SK-N-SH (cell line): Measurements from ENCODE around the gene SLF2. TPM values are rescaled to one million over a fixed set of nuclear protein-coding genes. Genes with fewer than 3 reads are reported as not detected.

ENCODE experiments used
- CTCF ChIA-PET: fragments of 300-600, 350-600 bp; formaldehyde crosslinking; extraction: SDS; loops from one replicate; lab custom pipeline; 2021; lab: Yijun Ruan, JAX
- POLR2A ChIA-PET: fragments of 350-600 bp; sonication (Branson Sonifier 250); formaldehyde crosslinking; extraction: SDS; loops from one replicate; lab custom pipeline; 2020; ENCODE audit warnings: antibody characterized with exemption, inconsistent platforms; lab: Yijun Ruan, JAX
- DNase-seq: peaks from one replicate; pipeline ENCODE4 v3.0.0; 2012
- H2AFZ ChIP-seq: fragments of 200-600 bp; sonication (generic); 2 replicates; pipeline ENCODE4 v1.8.1; 2016; ENCODE audit warnings: antibody characterized with exemption, mild to moderate bottlenecking, low read depth
- H3F3A ChIP-seq: fragments of 200-600 bp; sonication (generic); replicated peaks from 2 replicates; pipeline ENCODE3; 2016; ENCODE audit warnings: antibody characterized with exemption, mild to moderate bottlenecking; ENCODE audit not compliant: insufficient read depth
- H3K27ac ChIP-seq, 2 experiments: fragments of 200-500 bp in 1 of 2; fragments of 200-600 bp in 1 of 2; sonication (Bioruptor generic) in 1 of 2; sonication (generic), shearing (Covaris generic) in 1 of 2; 2 replicates each; pipeline versions ENCODE4 v1.5.1 to v1.6.1; 2014 to 2016; ENCODE audit warnings: low read depth in 2 of 2, inconsistent platforms in 1 of 2, low read length in 1 of 2, mild to moderate bottlenecking in 1 of 2, mixed read lengths in 1 of 2
- H3K27me3 ChIP-seq: fragments of 200-600 bp; sonication (generic), shearing (Covaris generic); 2 replicates; pipeline ENCODE4 v1.6.1; 2016; ENCODE audit warnings: mixed run types; ENCODE audit not compliant: insufficient read depth
- H3K36me3 ChIP-seq, 2 experiments: fragments of 200-500 bp in 1 of 2; fragments of 200-600 bp in 1 of 2; sonication (Bioruptor generic) in 1 of 2; sonication (generic) in 1 of 2; replicated peaks in 1 of 2; 2 replicates each; pipeline versions ENCODE3 to v1.5.1; 2014 to 2016; ENCODE audit warnings: low read length in 1 of 2, mild to moderate bottlenecking in 1 of 2; ENCODE audit not compliant: insufficient read depth in 2 of 2, control insufficient read depth in 1 of 2
- H3K4me1 ChIP-seq, 2 experiments: fragments of 200-500 bp in 1 of 2; fragments of 200-600 bp in 1 of 2; sonication (Bioruptor generic) in 1 of 2; sonication (generic), shearing (Covaris generic) in 1 of 2; 2 replicates each; pipeline versions ENCODE4 v1.5.1 to v1.6.1; 2014 to 2016; ENCODE audit warnings: low read depth in 1 of 2, low read length in 1 of 2, mixed run types in 1 of 2; ENCODE audit not compliant: insufficient read depth in 2 of 2, control insufficient read depth in 1 of 2
- H3K4me2 ChIP-seq: fragments of 200-600 bp; sonication (generic), shearing (Covaris generic); 2 replicates; pipeline ENCODE4 v1.6.1; 2017; ENCODE audit warnings: mixed run types
- H3K4me3 ChIP-seq, 2 experiments: fragments of 200-500 bp in 1 of 2; fragments of 200-600 bp in 1 of 2; sonication (Bioruptor generic) in 1 of 2; sonication (generic), shearing (Covaris generic) in 1 of 2; 2 replicates each; pipeline versions ENCODE4 v1.5.1 to v1.8.1; 2014 to 2016; ENCODE audit warnings: low read depth in 2 of 2, inconsistent platforms in 1 of 2, low read length in 1 of 2, mild to moderate bottlenecking in 1 of 2, mixed read lengths in 1 of 2, moderate library complexity in 1 of 2
- H3K79me2 ChIP-seq: fragments of 200-600 bp; sonication (generic); 2 replicates; pipeline ENCODE4 v1.8.1; 2017; ENCODE audit warnings: mild to moderate bottlenecking; ENCODE audit not compliant: insufficient read depth
- H3K9ac ChIP-seq: fragments of 200-600 bp; sonication (generic); 2 replicates; pipeline ENCODE4 v1.6.1; 2017; ENCODE audit warnings: mixed run types
- H3K9me2 ChIP-seq: fragments of 200-600 bp; sonication (generic); 2 replicates; pipeline ENCODE4 v1.6.1; 2017; ENCODE audit warnings: mixed run types
- H3K9me3 ChIP-seq: fragments of 200-600 bp; sonication (generic); 2 replicates; pipeline ENCODE4 v1.6.1; 2017; ENCODE audit warnings: mixed run types, mild to moderate bottlenecking, moderate library complexity
- H4K20me1 ChIP-seq: fragments of 200-600 bp; sonication (generic); 2 replicates; pipeline ENCODE4 v1.6.1; 2017; ENCODE audit warnings: mild to moderate bottlenecking, mixed run types; ENCODE audit not compliant: insufficient read depth
- ELF1 ChIP-seq: IDR thresholded peaks from 2 replicates; pipeline ENCODE4 v1.4.0; 2012
- EZH2phosphoT487 ChIP-seq: fragments of 200-600 bp; sonication (generic); IDR thresholded peaks from 2 replicates; pipeline ENCODE4 v1.6.1; 2017; ENCODE audit warnings: low read depth, mixed run types, mild to moderate bottlenecking, antibody characterized with exemption, moderate library complexity, borderline replicate concordance
- GATA2 ChIP-seq: sonication (generic); formaldehyde crosslinking; IDR thresholded peaks from 2 replicates; pipeline ENCODE4 v1.5.0; 2020; ENCODE audit warnings: mild to moderate bottlenecking, missing genetic modification reagents
- NFIC ChIP-seq: IDR thresholded peaks from 2 replicates; pipeline ENCODE4 v1.4.0; 2012; ENCODE audit warnings: borderline replicate concordance
- POLR2AphosphoS5 ChIP-seq: IDR thresholded peaks from 2 replicates; pipeline ENCODE4 v1.6.1; 2012; ENCODE audit warnings: low read depth, low read length
- RAD21 ChIP-seq: IDR thresholded peaks from 2 replicates; pipeline ENCODE4 v1.6.1; 2012; ENCODE audit warnings: mild to moderate bottlenecking, low read length
- RCOR1 ChIP-seq: fragments of 150-350 bp; IDR thresholded peaks from 2 replicates; pipeline ENCODE4 v1.6.1; 2017; ENCODE audit warnings: antibody characterized with exemption, low read length
- RFX5 ChIP-seq: IDR thresholded peaks from 2 replicates; pipeline ENCODE4 v1.6.1; 2012; ENCODE audit warnings: mild to moderate bottlenecking, improper control_type of control experiment, low read length
- RXRA ChIP-seq: IDR thresholded peaks from 2 replicates; pipeline ENCODE4 v1.4.0; 2012; ENCODE audit warnings: low read depth, mild to moderate bottlenecking, borderline replicate concordance
- TCF12 ChIP-seq: IDR thresholded peaks from 2 replicates; pipeline ENCODE4 v1.4.0; 2012
- YY1 ChIP-seq: IDR thresholded peaks from 2 replicates; pipeline ENCODE4 v1.4.0; 2012; ENCODE audit warnings: low read depth, mild to moderate bottlenecking
- WGBS: methylation state at CpG from one replicate; pipeline ENCODE4 v1.1.6; 2017; ENCODE audit warnings: low lambda C conversion rate; 5-methylcytosine and 5-hydroxymethylcytosine counted together
- polyA plus RNA-seq, 3 experiments: library from polyadenylated mRNA; depleted of rRNA; stranded (reverse); fragments of >200 nt; gene quantifications; 2 replicates each; pipeline ENCODE4 v1.2.3, GENCODE V29; 2012
- TF ChIP-seq, protein P1 (sequence below): fragments of 150-350 bp; IDR thresholded peaks from 2 replicates; pipeline ENCODE4 v1.6.1; 2017; ENCODE audit warnings: antibody characterized with exemption, low read length, low read depth, borderline replicate concordance
- TF ChIP-seq, protein P2 (sequence below): IDR thresholded peaks from 2 replicates; pipeline ENCODE4 v1.4.0; 2012; ENCODE audit warnings: low read depth, borderline replicate concordance
- TF ChIP-seq, protein P3 (sequence below): IDR thresholded peaks from 2 replicates; pipeline ENCODE4 v1.6.1; 2012; ENCODE audit warnings: mild to moderate bottlenecking, low read depth, low read length, moderate library complexity

The SLF2 gene
- polyA plus RNA-seq, 1 of the 3 experiments (the other 2 are of a cell fraction) = 6.3 TPM

DNA sequence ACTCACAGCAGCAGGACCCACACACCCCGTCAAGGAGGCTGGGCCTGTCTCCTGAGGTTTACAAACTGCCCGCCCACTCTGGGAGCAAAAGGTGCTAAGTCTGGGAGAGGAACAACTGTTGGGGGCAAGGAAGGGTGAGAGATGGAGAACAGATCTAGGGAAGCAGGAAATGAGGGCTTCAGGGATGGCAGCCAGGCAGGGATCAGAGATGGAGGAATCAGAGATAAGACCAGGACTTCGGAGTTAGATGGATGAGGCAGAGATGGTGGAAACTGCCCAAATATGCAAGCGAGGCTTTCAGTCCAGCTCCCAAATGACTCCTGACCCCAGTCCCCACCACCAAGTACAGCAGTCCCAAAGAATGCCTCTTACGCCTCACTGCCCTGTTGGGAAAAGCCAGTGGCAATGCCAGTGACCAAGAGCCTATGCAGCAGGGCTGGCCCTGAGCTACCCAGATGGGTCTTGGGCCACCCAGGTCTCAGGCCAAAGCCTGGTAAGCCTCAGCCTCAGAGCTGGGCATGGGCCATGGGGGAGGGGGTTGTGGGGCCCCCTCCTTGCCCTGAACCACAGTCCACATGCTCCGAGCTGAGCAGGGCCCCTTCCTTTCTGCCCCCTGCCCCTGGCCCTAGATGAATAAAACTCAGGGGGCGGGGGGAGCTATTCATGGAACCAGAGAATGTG, 39.5 kb upstream of the SLF2 start:
- ChIA-PET CTCF (interaction anchor here (0.8 to 15.7 kb wide), 13 partner anchors 8 to 439 kb away, joined by 3 to 267 read pairs (median 13); partner anchors contain the start of gene PAX2), POLR2A (interaction anchor here (0.6 kb wide), 1 partner anchor 111 kb away, joined by 3 read pairs; no protein-coding TSS in a partner anchor)
- 71% methylated on average over 4 of the region's 7 CpGs for WGBS
- H3K4me2 ChIP-seq = no peak overlapping the region
- H3F3A ChIP-seq = no peaks in the 10 kb centered on the region
- no peak overlapping the region for H3K4me3 ChIP-seq
- no peak for DNase-seq
- peaks cover 0 to 2% of the 10 kb centered on the region in 2 experiments; a peak in 2 of 4 replicates for H3K4me1 ChIP-seq
- H3K9me3 ChIP-seq = no peaks in the 10 kb centered on the region
- no peaks in the 10 kb centered on the region for H3K9me2 ChIP-seq
- H2AFZ ChIP-seq = peak overlapping the region; percentile 24; the same call in 1 of the 2 replicates
- no peaks in the 10 kb centered on the region for H3K36me3 ChIP-seq
- 0 out of 4 replicates have a peak overlapping the region, but pooled peaks of 1 of the 2 experiments have one; percentile 7 for H3K27ac ChIP-seq
- no peak overlapping the region for H3K9ac ChIP-seq
- TF ChIP-seq RAD21 = no peak
- TF ChIP-seq, protein P1, sequence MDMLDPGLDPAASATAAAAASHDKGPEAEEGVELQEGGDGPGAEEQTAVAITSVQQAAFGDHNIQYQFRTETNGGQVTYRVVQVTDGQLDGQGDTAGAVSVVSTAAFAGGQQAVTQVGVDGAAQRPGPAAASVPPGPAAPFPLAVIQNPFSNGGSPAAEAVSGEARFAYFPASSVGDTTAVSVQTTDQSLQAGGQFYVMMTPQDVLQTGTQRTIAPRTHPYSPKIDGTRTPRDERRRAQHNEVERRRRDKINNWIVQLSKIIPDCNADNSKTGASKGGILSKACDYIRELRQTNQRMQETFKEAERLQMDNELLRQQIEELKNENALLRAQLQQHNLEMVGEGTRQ = no peak
- TF ChIP-seq, protein P2, sequence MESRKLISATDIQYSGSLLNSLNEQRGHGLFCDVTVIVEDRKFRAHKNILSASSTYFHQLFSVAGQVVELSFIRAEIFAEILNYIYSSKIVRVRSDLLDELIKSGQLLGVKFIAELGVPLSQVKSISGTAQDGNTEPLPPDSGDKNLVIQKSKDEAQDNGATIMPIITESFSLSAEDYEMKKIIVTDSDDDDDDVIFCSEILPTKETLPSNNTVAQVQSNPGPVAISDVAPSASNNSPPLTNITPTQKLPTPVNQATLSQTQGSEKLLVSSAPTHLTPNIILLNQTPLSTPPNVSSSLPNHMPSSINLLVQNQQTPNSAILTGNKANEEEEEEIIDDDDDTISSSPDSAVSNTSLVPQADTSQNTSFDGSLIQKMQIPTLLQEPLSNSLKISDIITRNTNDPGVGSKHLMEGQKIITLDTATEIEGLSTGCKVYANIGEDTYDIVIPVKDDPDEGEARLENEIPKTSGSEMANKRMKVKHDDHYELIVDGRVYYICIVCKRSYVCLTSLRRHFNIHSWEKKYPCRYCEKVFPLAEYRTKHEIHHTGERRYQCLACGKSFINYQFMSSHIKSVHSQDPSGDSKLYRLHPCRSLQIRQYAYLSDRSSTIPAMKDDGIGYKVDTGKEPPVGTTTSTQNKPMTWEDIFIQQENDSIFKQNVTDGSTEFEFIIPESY = no peak
- TF ChIP-seq, all 33 proteins: peak for 0
- Histone ChIP-seq H3K27me3 (no peaks in the 10 kb centered on the region), H3K79me2 (no peaks in the 10 kb centered on the region), H4K20me1 (no peaks in the 10 kb centered on the region)

DNA sequence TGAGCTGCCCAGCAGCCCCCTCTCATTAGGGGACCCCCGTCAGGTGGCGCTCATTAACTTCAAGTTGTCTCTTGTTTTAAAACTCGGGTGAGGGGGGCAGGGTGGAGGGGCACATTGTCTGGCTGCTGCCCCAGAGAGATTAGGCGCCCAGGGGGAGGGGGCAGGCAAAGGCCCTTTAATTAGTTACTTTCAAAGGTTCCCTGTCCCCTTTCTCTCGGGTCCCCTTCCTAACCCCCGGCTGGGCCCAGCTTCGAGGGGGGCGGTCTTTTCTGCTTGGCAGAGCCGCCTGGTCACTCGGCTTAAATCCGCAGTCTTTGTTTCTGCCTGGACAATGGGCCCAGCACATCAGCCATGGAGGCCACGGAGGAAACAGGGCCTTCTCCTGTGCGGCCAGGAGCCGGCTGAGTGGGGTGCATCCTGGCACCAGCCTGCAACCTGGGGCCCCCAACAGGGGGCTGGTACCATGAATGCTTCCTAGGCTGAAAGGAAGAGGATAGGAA, 38.9 kb upstream of the SLF2 start:
- H3K4me1 ChIP-seq = peaks cover 0 to 6% of the 10 kb centered on the region in 2 experiments; a peak in 2 of 4 replicates
- H3F3A ChIP-seq = no peaks in the 10 kb centered on the region
- H4K20me1 ChIP-seq = no peaks in the 10 kb centered on the region
- H3K4me3 ChIP-seq = no peak overlapping the region
- H3K27ac ChIP-seq = no peak overlapping the region
- H3K27me3 ChIP-seq = no peaks in the 10 kb centered on the region
- no peak for TF ChIP-seq ELF1
- TF ChIP-seq POLR2AphosphoS5 = no peak
- TF ChIP-seq, protein P3, sequence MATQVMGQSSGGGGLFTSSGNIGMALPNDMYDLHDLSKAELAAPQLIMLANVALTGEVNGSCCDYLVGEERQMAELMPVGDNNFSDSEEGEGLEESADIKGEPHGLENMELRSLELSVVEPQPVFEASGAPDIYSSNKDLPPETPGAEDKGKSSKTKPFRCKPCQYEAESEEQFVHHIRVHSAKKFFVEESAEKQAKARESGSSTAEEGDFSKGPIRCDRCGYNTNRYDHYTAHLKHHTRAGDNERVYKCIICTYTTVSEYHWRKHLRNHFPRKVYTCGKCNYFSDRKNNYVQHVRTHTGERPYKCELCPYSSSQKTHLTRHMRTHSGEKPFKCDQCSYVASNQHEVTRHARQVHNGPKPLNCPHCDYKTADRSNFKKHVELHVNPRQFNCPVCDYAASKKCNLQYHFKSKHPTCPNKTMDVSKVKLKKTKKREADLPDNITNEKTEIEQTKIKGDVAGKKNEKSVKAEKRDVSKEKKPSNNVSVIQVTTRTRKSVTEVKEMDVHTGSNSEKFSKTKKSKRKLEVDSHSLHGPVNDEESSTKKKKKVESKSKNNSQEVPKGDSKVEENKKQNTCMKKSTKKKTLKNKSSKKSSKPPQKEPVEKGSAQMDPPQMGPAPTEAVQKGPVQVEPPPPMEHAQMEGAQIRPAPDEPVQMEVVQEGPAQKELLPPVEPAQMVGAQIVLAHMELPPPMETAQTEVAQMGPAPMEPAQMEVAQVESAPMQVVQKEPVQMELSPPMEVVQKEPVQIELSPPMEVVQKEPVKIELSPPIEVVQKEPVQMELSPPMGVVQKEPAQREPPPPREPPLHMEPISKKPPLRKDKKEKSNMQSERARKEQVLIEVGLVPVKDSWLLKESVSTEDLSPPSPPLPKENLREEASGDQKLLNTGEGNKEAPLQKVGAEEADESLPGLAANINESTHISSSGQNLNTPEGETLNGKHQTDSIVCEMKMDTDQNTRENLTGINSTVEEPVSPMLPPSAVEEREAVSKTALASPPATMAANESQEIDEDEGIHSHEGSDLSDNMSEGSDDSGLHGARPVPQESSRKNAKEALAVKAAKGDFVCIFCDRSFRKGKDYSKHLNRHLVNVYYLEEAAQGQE = no peak
- no peak for TF ChIP-seq YY1
- TF ChIP-seq TCF12 = no peak
- TF ChIP-seq, protein P2 = no peak
- no peak for TF ChIP-seq GATA2 (CRISPR knock-in tag)
- TF ChIP-seq RXRA = no peak
- no peak for TF ChIP-seq RFX5
- TF ChIP-seq NFIC = no peak
- TF ChIP-seq EZH2phosphoT487 = no peak
- no peak for TF ChIP-seq RCOR1
- no peak overlapping the region for H3K4me2 ChIP-seq
- 78% methylated on average over 10 of the region's 14 CpGs for WGBS
- H3K9me3 ChIP-seq = no peaks in the 10 kb centered on the region
- POLR2A ChIA-PET = interaction anchor here (0.7 kb wide), 1 partner anchor 39 kb away, joined by 3 read pairs; the partner anchor contains the start of gene SLF2
- no peak overlapping the region for H2AFZ ChIP-seq
- H3K36me3 ChIP-seq = no peaks in the 10 kb centered on the region
- no peaks in the 10 kb centered on the region for H3K9me2 ChIP-seq
- CTCF ChIA-PET = interaction anchor here (1.1 to 15.7 kb wide), 8 partner anchors 14 to 355 kb away, joined by 3 to 267 read pairs (median 18); partner anchors contain the start of gene PAX2
- no peak overlapping the region for H3K9ac ChIP-seq
- H3K79me2 ChIP-seq = no peaks in the 10 kb centered on the region
- no peak for DNase-seq
